GM21423 (cell line): ENCODE results near the gene INPP4A.

Source experiments
- ATAC-seq: cut with Tn5 transposase; IDR thresholded peaks from one replicate; pipeline ENCODE4 v1.9.1; 2021; ENCODE audit warnings: mild to moderate bottlenecking, moderate library complexity; ENCODE audit not compliant: unreplicated experiment

INPP4A gene

GRCh38 chr2:98473995-98474780 is 29.5 kb downstream of the INPP4A start:
- no peak for ATAC-seq

DNA sequence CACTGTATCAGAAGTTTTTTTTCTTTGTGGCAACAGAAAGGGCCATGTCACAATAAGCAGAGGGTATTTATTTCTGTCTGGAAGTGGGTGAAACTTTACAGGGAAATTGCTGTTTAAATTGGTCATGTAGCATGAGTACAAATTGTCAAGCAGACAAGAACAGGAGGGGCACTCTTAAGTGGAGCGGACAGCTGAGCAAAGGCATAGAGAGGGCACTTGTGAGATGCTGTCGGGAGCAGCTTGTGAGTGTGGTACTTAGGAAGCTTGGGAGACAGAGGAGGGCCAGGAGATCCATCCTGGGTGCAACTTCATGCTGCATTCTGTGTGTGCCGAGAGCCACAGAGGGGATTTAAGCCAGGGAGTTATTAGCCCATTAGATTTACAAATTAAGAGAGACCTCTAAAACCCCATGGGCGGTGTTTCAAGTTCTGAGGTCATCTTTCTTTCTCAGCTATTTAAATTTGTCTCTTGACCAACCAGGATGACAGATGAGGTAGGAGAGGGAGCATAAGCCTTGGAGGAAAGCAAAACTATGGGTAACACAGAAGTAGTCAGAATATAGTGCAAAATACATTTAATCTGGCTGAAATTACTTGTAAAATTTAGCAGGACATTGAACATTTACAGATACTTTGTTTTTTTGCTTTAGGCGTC is 30.4 kb downstream of the INPP4A start:
- no peak for ATAC-seq

DNA sequence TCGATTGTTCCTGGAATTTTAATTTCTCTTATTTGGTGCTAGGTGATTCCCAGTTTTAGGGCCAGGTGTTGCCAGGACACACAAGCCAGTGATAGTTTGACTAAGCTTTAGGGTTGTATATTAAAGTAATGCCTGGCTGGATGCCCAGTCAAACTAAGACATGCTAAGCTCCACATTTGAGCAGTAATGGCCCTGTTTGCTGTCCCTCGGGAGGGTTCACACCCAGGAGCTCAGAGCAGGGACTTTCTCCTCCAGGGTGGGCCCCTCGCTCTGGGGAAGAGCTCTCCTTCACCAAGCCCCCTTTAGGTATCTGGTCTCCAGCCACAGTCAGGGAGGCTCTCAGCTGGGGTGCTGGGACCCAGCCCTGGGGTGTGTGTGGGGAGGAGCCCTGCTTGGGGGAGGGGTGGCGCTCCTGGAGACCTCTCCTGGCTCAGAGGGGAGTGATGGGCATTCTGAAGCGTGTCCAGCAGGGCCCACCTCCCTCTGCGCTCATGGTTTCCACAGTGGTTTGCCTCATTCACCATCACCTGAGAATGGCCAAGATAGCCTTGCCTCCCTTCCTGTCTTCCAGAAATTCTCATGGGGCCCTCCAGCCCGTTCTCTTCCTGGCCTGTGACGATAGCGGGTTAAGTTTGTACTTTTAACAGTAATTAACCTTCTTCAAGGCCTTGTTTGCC is 31.7 kb downstream of the INPP4A start:
- ATAC-seq = no peak

DNA sequence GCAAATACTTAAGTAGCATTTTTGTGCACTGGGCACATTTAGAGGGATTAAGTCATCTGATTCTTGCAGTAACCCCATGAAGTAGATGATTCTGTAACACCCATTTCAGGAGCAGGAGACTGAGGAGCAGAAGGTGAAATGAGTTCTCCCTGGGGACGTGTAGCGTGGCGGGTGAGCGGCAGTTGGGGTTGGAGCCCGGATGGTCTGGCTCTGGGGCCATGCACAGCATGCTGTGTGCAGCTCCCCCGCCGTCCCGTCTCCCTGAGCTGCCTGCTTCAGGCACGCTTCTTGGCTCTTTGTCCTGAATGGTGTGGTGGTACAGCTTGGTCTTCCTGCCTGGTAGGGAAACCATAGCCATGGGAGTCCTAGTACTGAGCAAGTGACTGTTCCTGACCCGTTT is 32.4 kb downstream of the INPP4A start:
- no peak for ATAC-seq

DNA sequence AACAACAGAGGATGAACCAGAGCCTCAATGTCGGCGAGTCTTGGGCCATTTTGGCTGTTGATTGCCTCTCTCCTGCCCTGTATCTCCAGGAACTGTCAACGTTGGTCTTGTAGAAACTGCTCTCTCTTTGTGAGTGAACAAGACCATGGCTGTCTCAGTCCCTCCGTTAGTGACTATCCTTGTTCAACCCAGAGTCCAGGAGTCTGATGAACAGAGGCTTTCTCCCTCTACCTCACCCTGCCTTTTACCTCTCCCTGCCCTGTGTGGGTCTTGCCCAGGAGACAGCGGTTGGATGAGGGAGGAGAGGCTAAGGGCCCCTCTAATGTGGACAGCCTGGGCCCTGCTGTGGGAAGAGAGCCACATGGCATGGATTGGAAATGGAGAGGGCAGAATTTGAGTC is 32.8 kb downstream of the INPP4A start:
- no peak for ATAC-seq

DNA sequence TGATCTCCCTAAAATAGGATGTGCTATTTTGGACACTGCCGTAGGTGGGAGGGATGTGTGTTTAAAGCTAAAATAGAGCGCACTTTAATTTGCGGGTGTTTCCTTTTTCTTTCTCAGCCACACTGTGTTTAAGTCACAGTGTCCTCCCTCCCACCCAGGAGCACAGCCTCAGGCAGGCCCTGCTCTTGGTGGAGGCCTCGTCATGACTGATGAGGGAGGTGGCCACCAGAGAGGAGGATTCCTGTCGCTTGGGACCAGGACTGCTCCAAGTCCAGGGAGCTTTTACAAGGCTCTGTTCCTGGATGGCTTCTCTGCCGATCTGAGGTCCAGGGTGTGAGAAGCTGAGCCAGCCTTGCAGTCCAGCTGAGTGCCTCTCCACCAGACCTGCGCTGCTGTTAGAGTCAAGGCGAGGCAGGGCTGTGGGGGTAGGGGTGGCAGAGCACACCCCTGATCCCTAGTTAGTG is 33.5 kb downstream of the INPP4A start:
- ATAC-seq = no peak

- ATAC-seq = no peak
Observed at GRCh38 chr2:98478907-98479306, 34.2 kb downstream of the INPP4A start.

- ATAC-seq = no peak
Observed at GRCh38 chr2:98479371-98479770, 34.7 kb downstream of the INPP4A start.

DNA sequence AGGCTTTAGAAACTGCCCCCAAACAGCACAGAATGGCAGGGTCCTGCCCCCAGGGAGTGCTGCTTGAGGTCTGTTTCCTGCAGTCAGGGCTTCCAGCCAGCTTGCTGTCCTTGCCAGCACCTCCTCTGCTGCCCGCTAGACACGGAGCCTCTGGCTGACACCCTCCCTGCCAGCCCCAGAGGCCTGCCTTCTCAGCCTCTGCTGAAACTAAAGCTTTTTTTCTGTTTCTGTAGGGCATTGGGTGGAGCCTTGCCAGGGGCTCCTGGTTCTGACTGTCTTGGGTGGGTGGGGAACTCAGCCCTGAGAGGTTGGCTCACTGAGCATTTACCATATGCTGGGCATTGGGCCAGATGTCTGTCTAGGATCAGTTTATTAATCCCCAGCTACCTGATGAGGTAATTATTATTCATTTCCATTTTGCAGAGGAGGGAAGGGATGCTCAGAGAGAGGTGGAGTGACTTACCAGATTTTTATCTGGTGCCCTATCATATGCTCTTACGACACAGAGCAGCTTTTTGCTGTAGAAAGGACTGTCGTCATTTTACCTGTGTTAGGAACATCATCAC is 35.4 kb downstream of the INPP4A start:
- ATAC-seq = peak; percentile 38

DNA sequence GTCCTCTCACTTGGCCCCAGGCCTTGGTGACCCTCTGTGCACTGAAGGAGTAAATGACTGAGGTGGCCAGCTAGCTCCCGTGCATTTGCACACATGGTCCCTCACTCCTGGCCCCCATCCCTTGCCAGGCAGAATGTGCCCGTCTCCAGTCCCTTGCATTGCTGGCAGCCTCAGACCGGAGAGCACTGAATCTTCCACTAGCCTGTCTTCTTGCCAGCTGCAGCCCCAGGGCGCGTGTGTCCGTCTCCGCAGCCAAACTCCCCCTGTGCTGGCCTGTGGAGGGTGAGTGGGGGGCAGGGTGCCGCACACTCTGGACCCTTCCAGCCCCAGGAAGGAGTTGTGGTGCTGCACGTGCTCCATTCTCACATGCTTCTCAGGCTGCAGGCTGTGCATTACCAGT is 35.9 kb downstream of the INPP4A start:
- ATAC-seq = no peak

GRCh38 chr2:98482362-98482761 is 37.7 kb downstream of the INPP4A start:
- ATAC-seq = no peak

GRCh38 chr2:98483257-98483861 is 38.7 kb downstream of the INPP4A start:
- ATAC-seq = peak; percentile 61

GRCh38 chr2:98484121-98484557 is 39.5 kb downstream of the INPP4A start:
- no peak for ATAC-seq

DNA sequence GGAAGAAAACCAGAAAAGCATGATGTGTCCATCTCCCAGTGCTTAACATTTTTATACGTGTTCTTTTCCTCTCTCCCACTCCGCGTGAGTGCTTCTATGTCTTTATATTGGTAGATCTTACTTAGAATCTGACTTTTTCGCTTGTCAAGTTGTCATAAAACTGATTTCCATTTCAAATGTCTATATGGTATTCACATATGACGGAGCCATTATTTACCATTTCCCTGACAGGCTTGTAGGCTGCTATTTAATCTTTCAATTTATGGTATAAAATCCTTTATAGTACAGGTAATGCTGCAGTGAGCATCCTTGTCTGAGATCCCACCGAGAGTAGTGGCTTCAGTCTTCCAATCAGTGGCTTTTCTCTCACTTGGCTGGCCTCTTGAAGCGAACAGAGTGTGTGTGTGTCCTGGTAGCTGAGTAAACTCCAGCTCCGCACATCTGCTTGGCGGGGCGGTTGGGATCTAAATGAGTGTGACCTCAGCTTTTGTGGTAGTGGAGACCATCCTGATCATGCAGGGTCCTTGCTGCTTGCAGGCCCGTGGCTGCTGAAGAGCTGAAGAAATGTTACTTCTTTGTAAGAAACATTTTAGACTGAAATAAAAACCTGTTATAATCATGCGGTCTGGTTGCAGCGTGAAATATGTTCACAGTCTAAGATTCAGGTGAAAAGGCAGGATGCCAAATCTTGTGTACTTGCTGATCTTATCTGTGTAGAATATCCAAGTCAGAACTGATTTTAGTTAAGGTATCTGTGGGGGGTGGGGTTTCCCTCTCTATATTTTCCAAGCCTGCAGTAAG is 40.2 kb downstream of the INPP4A start:
- no peak for ATAC-seq

DNA sequence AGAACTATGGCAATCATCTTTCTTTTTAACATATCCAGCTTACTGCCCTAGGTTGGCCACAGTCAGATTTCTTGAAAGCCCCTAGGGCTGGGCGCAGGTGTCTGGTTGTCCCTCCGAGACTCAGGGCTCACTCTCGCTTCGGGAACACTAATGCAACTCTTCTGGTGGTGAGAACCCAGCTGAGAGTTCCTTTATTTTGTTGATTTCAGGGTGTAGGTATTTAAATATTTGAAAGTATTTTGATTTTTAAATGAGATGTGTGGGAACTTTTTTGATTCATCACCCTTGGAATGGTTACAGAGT is 40.7 kb downstream of the INPP4A start:
- no peak for ATAC-seq

DNA sequence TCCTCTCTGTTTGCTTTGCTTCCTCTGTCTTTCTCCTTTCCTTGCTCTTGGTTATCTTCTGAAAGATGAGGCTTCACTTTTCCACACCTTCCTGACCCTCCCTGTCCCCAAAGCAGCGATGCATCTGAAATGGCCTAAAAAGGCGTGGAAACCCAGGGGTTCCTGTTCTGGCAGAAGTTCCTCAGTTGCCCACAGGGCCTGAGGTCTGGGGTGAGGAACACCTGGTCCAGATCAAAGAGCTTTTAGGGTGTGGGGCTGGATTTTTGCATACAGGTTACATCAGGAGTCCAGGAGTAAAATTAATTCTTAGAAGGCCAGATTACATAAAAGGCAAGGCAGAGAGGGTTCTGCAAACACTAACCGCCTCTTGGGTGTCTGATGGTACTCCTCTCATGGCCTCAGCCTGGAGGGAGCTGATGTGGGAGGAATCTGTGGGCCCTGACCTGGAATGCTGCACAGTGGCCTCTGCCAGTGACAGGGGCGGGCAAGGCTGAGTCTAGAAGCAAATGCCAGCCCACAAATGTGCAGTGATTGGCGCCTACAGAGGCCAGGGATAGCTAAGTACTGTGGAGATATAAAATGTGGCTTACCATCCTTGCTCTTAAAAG is 41.8 kb downstream of the INPP4A start:
- no peak for ATAC-seq

GRCh38 chr2:98487101-98487805 is 42.6 kb downstream of the INPP4A start:
- ATAC-seq = no peak

DNA sequence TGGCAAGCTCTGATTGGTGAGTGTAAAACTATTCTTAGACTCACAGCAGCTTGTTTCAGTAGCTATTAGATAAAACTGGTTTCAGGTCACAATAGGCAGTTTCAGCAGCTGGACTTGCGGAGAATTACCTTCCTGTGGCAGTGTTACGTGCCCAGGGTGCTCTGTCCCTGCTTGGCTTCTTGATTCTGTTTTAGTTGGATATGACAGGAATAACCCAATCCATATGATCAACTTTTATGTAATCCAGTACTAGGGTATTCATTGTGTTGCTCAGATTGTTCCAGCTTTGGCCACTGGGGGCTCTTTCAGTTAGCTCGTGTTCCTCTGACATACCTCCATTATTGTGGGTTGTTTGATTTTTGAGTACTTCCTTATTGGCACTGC is 43.1 kb downstream of the INPP4A start:
- ATAC-seq = peak; percentile 40

- ATAC-seq = no peak
Observed at GRCh38 chr2:98488252-98488651, 43.6 kb downstream of the INPP4A start.
